Mammary epithelial cell (primary cell): ENCODE data around the gene FOXN3.
"Not testable (repeated sequence)": the region's sequence is repeated elsewhere in the genome, so short reads cannot be mapped to it uniquely, and the experiment has no call there.

Experiments
- EZH2 ChIP-seq: IDR thresholded peaks from 2 replicates; pipeline ENCODE4 v1.6.1; 2012; ENCODE audit warnings: low read length, inconsistent platforms, borderline replicate concordance
- TF ChIP-seq, protein P1 (sequence below), 2 donors: IDR thresholded peaks in 1 of 2; conservative IDR thresholded peaks in 1 of 2; 2 replicates each; pipeline ENCODE4 v1.5.1; 2011 to 2012; ENCODE audit warnings: inconsistent platforms in 2 of 2, low read length in 2 of 2, mild to moderate bottlenecking in 2 of 2, control low read depth in 1 of 2, low read depth in 1 of 2; ENCODE audit not compliant: insufficient read depth in 1 of 2; ENCODE audit errors: extremely low read depth in 1 of 2

DNA sequence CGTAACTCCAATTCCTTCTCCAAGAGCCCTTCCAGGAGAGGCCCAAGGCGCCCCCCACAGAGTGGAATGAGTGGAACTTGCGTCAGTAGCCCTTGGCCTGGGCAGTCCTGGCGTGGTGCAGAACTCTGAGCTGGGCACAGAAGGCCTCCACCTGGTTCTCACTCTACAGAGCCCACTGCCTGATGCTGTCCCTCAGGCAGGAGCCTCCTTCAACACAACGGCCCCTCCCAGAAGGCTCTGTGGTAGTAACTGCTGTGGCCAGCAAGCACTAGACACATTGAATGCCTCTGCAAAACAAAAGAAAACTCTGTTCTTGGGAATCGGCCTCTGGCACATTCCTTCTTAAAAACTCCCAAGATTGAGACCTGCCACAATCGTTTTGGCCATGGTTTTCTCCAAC is 258.9 kb downstream of the FOXN3 start:
- not testable (repeated sequence) for TF ChIP-seq EZH2
- TF ChIP-seq, protein P1, sequence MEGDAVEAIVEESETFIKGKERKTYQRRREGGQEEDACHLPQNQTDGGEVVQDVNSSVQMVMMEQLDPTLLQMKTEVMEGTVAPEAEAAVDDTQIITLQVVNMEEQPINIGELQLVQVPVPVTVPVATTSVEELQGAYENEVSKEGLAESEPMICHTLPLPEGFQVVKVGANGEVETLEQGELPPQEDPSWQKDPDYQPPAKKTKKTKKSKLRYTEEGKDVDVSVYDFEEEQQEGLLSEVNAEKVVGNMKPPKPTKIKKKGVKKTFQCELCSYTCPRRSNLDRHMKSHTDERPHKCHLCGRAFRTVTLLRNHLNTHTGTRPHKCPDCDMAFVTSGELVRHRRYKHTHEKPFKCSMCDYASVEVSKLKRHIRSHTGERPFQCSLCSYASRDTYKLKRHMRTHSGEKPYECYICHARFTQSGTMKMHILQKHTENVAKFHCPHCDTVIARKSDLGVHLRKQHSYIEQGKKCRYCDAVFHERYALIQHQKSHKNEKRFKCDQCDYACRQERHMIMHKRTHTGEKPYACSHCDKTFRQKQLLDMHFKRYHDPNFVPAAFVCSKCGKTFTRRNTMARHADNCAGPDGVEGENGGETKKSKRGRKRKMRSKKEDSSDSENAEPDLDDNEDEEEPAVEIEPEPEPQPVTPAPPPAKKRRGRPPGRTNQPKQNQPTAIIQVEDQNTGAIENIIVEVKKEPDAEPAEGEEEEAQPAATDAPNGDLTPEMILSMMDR (conservative IDR thresholded peaks at IDR 0.05 in 1 of 2, IDR thresholded peaks at IDR 0.05 in 1 of 2; ENCODE audit: extremely low read depth in 1 of 2, insufficient read depth in 1 of 2, low read depth in 1 of 2, low read length in 2 of 2) = not testable (repeated sequence)
